ENCODE results near the gene ALOX5.

ALOX5 gene

DNA sequence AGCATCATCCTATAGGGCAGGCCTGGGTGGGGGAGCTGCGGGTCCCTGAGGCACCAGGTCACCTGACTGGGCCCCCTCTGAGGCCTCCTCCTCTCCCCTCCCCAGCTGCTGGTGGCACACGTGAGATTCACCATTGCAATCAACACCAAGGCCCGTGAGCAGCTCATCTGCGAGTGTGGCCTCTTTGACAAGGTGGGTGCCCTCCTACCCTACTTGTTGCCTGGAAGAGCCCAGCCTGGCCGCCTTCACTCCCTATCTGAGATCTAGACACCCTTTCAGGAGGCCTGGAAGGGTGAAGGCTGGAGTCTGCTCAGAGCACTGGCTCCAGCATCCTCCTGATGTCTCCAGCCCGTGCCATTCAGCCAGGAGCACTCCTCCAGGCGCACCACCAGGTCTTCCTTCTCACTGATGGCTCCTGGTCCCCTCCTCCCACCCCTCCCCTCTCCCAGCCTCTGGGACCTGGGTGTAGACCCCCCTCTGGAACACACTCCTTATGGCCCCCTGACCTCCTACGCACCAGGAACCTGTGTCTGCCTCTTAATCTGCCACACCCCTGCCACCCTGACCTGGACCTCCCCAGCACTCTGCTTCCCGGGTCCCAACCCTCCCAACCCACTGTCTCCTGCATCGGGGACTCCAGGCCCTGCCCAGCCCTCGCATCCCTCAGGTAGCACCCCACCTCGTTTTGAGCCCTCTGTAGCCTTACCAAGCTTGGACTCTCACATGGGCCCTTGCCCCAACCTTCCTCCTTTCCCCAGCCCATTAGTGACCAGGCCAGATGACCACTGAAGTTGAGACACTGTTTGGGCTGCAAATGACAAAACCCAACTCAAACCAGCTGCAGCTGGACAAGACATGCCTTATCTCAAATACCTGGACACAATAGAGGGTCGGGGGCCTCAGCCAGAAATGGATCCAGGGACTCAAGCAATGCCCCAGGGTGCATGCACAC is 67.5 kb downstream of the ALOX5 start:
- peaks cover 3% of the 10 kb centered on the region for H3K27me3 Mint-ChIP-seq
- peaks cover 96% of the 10 kb centered on the region for H3K36me3 Mint-ChIP-seq (ENCODE audit: low read depth)
- peak overlapping the region; percentile 31 for H3K27ac Mint-ChIP-seq
- H3K9me3 Mint-ChIP-seq = peaks cover 4% of the 10 kb centered on the region
- intact Hi-C loops (cut with micrococcal nuclease) = no loop called here
- H3K4me1 Mint-ChIP-seq (ENCODE audit: low read depth) = peaks cover 40% of the 10 kb centered on the region
- H3K4me3 Mint-ChIP-seq = no peak overlapping the region

DNA sequence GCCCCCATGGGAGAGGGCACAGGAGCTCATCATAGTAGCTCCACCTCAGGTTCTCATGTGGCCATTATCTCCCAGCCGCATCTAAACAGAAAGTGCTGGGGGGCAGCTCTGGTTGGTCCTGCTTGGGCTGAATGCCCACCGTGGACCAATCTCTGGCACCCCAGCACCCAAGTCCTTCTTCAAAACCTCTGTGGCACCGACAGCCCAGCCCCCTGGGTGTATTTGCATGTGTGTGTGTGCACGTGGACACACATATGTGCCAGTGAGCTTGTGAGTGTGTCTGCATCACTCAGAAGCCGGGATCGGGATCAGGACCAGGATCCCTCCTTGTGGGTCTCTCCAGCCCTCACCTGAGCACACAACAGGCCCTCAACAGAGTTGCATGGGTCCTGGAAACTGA is 68.2 kb downstream of the ALOX5 start:
- intact Hi-C loops (cut with micrococcal nuclease) = no loop called here
- Mint-ChIP-seq H3K4me3 (no peak overlapping the region), H3K27me3 (peaks cover 3% of the 10 kb centered on the region), H3K27ac (peak overlapping the region; percentile 31), H3K9me3 (no peaks in the 10 kb centered on the region), H3K4me1 (ENCODE audit: low read depth) (peaks cover 38% of the 10 kb centered on the region), H3K36me3 (ENCODE audit: low read depth) (peaks cover 97% of the 10 kb centered on the region)

DNA sequence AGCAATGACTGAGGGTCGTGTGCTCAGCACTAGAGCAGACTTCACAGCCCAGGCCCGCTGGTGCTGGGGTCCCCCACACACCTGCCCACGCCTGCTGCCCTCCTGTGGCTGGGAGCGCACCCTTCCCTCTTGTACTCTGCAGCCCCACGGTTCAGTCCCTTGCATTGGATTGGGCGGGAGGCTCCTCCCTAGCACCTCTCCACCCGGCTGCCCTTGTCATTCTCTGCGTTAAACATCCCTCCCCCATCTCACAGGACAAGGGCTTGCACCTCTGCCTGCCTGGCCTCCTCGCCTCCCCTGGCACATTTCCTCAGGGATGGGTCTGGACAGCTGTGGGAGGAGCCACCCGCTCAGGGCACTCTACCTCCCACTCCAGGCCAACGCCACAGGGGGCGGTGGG is 68.6 kb downstream of the ALOX5 start:
- Mint-ChIP-seq H3K27ac (no peak overlapping the region), H3K36me3 (ENCODE audit: low read depth) (peaks cover 96% of the 10 kb centered on the region), H3K4me3 (no peak overlapping the region), H3K9me3 (no peaks in the 10 kb centered on the region), H3K4me1 (ENCODE audit: low read depth) (peaks cover 36% of the 10 kb centered on the region), H3K27me3 (peaks cover 3% of the 10 kb centered on the region)
- intact Hi-C loops (cut with micrococcal nuclease) = no loop called here

DNA sequence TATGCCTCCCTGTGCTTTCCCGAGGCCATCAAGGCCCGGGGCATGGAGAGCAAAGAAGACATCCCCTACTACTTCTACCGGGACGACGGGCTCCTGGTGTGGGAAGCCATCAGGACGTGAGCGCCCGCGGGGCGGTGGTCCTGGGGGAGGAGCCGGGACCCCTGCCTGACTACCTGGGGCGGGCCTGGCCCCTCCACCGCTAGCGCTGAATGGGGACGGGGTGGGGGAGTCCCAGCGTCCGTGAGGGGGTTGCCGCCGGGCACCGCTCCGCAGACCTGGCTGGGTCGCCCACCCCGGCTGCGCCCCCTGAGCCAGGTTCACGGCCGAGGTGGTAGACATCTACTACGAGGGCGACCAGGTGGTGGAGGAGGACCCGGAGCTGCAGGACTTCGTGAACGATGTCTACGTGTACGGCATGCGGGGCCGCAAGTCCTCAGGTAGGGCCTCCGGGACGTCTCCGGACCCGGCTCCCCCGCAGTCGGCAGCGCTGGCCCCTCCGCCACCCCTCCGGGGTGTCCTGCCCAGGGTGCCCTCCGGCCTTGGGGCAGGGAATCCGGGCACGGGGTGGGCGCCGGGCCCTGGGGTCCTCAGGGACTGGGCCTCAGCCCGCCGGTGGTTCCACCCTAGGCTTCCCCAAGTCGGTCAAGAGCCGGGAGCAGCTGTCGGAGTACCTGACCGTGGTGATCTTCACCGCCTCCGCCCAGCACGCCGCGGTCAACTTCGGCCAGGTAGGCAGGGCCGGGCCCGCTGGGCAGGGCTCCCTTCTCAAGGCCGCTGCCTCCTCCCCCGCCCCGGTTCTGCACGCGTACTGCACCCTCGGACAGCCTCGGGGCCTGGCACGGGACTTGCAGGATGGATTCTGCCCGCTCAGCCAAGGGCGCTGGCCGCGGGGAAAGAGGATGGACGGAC is 69.3 kb downstream of the ALOX5 start:
- no peaks in the 10 kb centered on the region for H3K9me3 Mint-ChIP-seq
- H3K36me3 Mint-ChIP-seq (ENCODE audit: low read depth) = peaks cover 89% of the 10 kb centered on the region
- peaks cover 29% of the 10 kb centered on the region for H3K4me1 Mint-ChIP-seq (ENCODE audit: low read depth)
- no peak overlapping the region for H3K4me3 Mint-ChIP-seq
- H3K27ac Mint-ChIP-seq = no peak overlapping the region
- intact Hi-C loops (cut with micrococcal nuclease) = no loop called here
- H3K27me3 Mint-ChIP-seq = peaks cover 3% of the 10 kb centered on the region

DNA sequence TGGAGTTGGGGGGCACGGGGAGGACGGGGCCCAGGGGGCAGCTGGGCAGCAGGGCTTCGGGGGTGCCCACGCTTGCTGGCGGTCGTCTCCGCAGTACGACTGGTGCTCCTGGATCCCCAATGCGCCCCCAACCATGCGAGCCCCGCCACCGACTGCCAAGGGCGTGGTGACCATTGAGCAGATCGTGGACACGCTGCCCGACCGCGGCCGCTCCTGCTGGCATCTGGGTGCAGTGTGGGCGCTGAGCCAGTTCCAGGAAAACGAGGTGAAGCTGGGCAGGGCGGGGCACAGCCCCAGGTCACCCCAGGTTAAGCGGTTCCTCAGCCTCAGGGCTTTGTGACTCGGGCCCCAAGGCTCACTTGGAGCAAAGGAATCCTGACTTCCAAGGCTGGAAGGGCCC is 70.0 kb downstream of the ALOX5 start:
- H3K9me3 Mint-ChIP-seq = no peaks in the 10 kb centered on the region
- intact Hi-C loops (cut with micrococcal nuclease) = no loop called here
- H3K36me3 Mint-ChIP-seq (ENCODE audit: low read depth) = peaks cover 83% of the 10 kb centered on the region
- no peak overlapping the region for H3K27ac Mint-ChIP-seq
- H3K4me1 Mint-ChIP-seq (ENCODE audit: low read depth) = peaks cover 25% of the 10 kb centered on the region
- no peak overlapping the region for H3K4me3 Mint-ChIP-seq
- H3K27me3 Mint-ChIP-seq = peaks cover 3% of the 10 kb centered on the region

DNA sequence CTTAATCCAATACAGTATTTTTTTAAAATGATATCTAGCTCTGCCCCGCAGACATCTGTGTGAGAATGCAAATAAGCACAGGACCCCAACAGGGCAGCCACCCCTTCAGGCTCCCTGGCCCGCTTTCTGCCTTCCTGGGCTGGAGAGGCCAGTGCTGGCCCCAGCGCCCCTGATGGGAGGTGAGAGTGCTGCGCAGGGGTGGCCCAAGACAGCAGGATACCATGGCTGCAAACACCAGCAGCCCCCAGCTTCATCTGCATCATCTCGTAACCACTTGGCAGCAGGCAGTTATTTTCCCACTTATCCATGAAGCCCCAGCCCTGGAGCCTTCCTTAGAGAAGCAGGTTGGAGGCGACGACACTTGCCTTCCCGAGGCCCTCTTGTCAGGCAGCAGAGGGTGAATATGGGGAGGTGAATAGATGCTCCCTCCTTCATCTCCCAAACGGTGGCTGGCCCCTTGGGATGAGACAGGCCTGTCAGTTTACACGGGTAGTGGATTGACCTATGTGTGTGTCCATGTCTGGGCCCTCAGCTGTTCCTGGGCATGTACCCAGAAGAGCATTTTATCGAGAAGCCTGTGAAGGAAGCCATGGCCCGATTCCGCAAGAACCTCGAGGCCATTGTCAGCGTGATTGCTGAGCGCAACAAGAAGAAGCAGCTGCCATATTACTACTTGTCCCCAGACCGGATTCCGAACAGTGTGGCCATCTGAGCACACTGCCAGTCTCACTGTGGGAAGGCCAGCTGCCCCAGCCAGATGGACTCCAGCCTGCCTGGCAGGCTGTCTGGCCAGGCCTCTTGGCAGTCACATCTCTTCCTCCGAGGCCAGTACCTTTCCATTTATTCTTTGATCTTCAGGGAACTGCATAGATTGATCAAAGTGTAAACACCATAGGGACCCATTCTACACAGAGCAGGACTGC is 71.2 kb downstream of the ALOX5 start:
- peaks cover 16% of the 10 kb centered on the region for H3K4me1 Mint-ChIP-seq (ENCODE audit: low read depth)
- peaks cover 71% of the 10 kb centered on the region for H3K36me3 Mint-ChIP-seq (ENCODE audit: low read depth)
- H3K27ac Mint-ChIP-seq = no peak overlapping the region
- intact Hi-C loops (cut with micrococcal nuclease) = no loop called here
- no peak overlapping the region for H3K4me3 Mint-ChIP-seq
- no peaks in the 10 kb centered on the region for H3K9me3 Mint-ChIP-seq
- peaks cover 3% of the 10 kb centered on the region for H3K27me3 Mint-ChIP-seq

DNA sequence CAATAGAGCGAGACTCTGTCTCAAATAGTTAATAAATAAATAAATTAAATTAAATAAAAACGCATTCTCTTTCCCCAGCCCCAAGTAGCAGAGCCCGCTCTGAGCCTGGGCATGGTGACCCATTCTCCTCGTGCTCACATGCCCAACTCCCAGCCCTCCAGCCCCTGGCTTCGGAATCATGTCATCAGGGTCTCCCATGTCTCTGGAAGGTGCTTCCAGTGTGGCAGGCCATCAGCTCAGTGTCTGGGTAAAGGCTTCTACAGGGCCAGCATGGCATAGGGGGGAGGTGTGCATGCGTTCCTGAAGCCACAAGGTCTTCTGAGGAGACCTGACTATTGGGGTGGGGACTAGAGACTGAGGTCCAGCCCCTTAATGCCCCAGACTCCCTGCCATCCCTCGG is 72.8 kb downstream of the ALOX5 start:
- Mint-ChIP-seq H3K36me3 (ENCODE audit: low read depth) (peaks cover 54% of the 10 kb centered on the region), H3K9me3 (no peaks in the 10 kb centered on the region), H3K27me3 (peaks cover 3% of the 10 kb centered on the region), H3K4me3 (no peak overlapping the region), H3K4me1 (ENCODE audit: low read depth) (peaks cover 6% of the 10 kb centered on the region), H3K27ac (no peak overlapping the region)
- intact Hi-C loops (cut with micrococcal nuclease) = no loop called here

DNA sequence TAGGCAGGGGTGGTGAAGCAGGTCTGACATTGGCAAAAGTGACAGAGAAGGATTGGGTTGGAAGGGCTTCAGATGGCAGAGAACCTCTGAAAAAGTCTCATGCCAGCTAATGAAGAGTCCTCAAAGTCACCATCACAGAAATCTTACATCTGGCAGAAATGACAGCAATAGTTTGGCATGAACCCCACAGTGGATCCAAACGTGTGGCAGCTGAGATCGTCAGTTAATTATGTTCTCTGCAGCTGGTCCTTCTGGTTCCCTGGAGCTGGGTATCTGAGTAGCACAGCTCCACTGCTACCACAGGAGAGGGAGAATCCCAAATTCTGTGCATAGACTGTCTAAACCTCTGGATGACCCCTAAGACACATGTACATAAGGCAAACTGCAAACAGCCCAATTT is 73.4 kb downstream of the ALOX5 start:
- Mint-ChIP-seq H3K27ac (no peak overlapping the region), H3K36me3 (ENCODE audit: low read depth) (peaks cover 49% of the 10 kb centered on the region), H3K27me3 (peaks cover 3% of the 10 kb centered on the region), H3K4me1 (ENCODE audit: low read depth) (peaks cover 6% of the 10 kb centered on the region), H3K9me3 (no peaks in the 10 kb centered on the region), H3K4me3 (no peak overlapping the region)
- intact Hi-C loops (cut with micrococcal nuclease) = no loop called here

DNA sequence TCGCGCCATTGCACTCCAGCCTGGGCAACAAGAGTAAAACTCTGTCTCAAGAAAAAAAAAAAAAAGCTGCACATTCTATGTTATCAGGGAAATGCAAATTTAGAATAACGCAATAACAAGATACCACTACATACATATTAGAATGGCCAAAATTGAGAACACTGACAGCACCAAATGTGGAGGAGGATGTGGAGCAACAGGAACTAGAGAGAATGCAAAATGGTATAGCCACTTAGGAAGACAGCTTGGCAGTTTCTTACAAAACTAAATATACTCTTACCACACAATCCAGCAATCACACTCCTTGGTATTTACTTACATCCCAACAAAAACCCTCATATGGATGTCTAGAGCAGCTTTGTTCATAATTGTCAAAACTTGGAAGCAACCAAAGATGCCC is 76.8 kb downstream of the ALOX5 start:
- intact Hi-C loops (cut with micrococcal nuclease) = no loop called here
- no peak overlapping the region for H3K27ac Mint-ChIP-seq
- no peaks in the 10 kb centered on the region for H3K9me3 Mint-ChIP-seq
- H3K4me3 Mint-ChIP-seq = no peak overlapping the region
- H3K4me1 Mint-ChIP-seq (ENCODE audit: low read depth) = peaks cover 28% of the 10 kb centered on the region
- H3K27me3 Mint-ChIP-seq = no peaks in the 10 kb centered on the region
- H3K36me3 Mint-ChIP-seq (ENCODE audit: low read depth) = peaks cover 27% of the 10 kb centered on the region

DNA sequence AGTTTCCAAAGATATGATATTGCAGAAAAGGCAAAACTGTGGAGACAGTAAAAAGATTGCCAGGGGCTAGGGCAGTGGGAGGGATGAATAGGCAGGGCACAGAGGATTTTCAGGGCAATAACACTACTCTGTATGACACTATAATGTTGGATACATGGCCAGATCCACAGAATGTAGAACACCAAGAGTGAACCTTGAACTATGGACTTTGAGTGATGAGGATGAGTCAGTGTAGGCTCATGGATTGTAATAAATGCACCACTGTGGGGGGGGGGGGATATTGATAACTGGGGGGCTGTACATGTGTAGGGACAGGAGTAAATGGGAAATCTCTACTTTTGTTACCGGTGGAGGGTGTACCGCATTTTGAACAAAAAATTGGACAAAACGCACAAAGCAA is 77.4 kb downstream of the ALOX5 start:
- Mint-ChIP-seq H3K27me3 (no peaks in the 10 kb centered on the region), H3K4me1 (ENCODE audit: low read depth) (peaks cover 28% of the 10 kb centered on the region), H3K4me3 (no peak overlapping the region), H3K27ac (no peak overlapping the region), H3K9me3 (no peaks in the 10 kb centered on the region), H3K36me3 (ENCODE audit: low read depth) (peaks cover 27% of the 10 kb centered on the region)
- intact Hi-C loops (cut with micrococcal nuclease) = no loop called here

DNA sequence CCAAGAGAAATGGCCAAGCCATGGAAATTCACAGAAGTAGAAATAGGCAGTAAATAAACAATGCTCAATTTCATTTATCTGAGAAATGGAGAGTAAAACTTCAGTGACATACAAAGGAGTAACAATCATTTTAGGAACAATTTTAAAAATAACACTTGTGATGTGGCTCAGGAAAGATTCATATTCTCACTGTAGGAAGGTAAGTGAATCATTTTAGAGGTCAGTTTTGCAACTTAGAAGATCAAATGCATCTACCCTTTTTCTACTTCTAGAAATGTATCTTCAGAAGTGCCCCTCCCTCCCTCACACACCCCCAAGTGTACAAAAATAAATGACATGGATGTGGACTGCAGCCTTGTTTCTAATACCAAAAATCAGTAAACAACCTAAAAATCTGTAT is 78.3 kb downstream of the ALOX5 start:
- Mint-ChIP-seq H3K36me3 (ENCODE audit: low read depth) (peaks cover 28% of the 10 kb centered on the region), H3K27me3 (no peaks in the 10 kb centered on the region), H3K4me3 (no peak overlapping the region), H3K27ac (no peak overlapping the region), H3K4me1 (ENCODE audit: low read depth) (peaks cover 25% of the 10 kb centered on the region), H3K9me3 (no peaks in the 10 kb centered on the region)
- intact Hi-C loops (cut with micrococcal nuclease) = no loop called here

DNA sequence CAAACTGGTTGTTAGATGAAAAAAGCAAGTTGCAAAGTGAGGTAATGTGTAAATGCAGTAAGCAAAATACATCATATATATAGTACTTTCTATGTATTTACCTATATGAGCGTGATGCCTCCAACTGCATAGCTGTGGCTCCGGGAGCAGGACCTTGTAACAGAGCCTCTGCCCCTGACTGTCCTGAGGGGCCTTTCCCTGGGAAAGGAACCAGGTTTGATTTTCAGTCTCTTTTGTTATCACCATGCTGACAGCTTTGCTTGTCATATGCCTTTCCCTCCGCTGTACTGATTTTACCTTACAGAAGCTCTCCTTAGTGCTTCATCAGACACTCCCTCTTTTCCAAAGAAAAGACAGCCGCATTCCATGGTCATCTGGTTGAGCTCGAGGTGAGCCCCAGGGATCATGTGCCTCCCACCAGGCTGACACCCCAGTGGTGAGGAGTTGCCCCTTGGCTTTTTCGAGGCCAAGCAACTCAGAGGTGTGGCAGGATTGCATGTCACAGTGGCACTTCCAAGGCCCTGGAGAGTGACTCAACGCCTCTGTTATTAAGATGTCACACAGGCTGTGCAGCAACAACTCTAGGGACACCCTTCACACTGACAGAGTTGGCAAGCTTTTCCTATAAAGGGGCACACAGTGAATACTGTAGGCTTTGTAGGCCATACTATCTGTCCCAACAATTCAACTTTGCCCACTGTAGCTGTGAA is 78.9 kb downstream of the ALOX5 start:
- no peak overlapping the region for H3K27ac Mint-ChIP-seq
- peaks cover 32% of the 10 kb centered on the region for H3K36me3 Mint-ChIP-seq (ENCODE audit: low read depth)
- no peaks in the 10 kb centered on the region for H3K27me3 Mint-ChIP-seq
- H3K4me3 Mint-ChIP-seq = no peak overlapping the region
- H3K9me3 Mint-ChIP-seq = no peaks in the 10 kb centered on the region
- peaks cover 23% of the 10 kb centered on the region for H3K4me1 Mint-ChIP-seq (ENCODE audit: low read depth)
- intact Hi-C loops (cut with micrococcal nuclease) = no loop called here

DNA sequence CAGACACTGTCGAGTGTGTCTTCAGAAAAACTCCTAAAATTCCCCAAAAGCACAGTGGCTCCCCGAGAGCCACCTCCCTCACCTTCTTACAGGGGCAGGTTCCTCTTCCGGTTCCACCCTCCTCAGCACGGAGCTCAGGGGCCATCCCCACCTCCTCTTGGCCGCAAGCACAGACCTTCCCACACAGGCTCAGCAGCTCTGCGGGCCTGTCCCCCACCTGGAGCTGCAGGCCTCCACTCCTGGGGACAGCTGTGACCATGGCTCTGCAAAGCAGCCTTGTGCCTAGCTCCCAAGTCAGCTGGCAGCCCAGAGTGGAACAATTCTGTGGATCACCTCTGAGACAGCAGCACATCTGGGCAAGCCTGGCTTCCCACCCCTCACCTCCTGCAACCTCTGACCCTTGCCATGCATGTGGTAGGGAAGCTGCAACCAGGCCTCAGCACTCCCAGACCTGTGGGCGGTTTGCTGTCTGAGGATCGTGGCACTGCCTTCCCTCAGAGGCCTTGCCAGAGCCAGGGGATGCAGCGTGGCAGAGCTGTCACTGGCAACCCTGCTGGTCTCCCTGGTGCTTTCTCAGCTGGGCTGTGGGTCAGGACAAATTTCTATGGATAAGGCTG is 79.7 kb downstream of the ALOX5 start:
- intact Hi-C loops (cut with micrococcal nuclease) = no loop called here
- no peaks in the 10 kb centered on the region for H3K27me3 Mint-ChIP-seq
- peak overlapping the region; percentile 36 for H3K27ac Mint-ChIP-seq
- peaks cover 27% of the 10 kb centered on the region for H3K4me1 Mint-ChIP-seq (ENCODE audit: low read depth)
- H3K9me3 Mint-ChIP-seq = no peaks in the 10 kb centered on the region
- peaks cover 41% of the 10 kb centered on the region for H3K36me3 Mint-ChIP-seq (ENCODE audit: low read depth)
- H3K4me3 Mint-ChIP-seq = no peak overlapping the region
